HG03469 (cell line): ENCODE results near the gene NOD1.

ENCODE experiments used
- ATAC-seq: cut with Tn5 transposase; IDR thresholded peaks from one replicate; pipeline ENCODE4 v1.9.1; 2021; ENCODE audit warnings: mild to moderate bottlenecking, moderate library complexity, moderate number of reproducible peaks; ENCODE audit not compliant: unreplicated experiment

Gene NOD1

GRCh38 chr7:30378275-30378674 is 100.3 kb downstream of the NOD1 start:
- no peak for ATAC-seq
